ENCODE measurements around the gene SLF2. TPM values are rescaled to one million over a fixed set of nuclear protein-coding genes. Genes with fewer than 3 reads are reported as not detected.

SLF2 gene
- total and polyA plus RNA-seq, 2 of the 13 experiments (the other 11 are each of a cell fraction or from before 2014, with no cell fraction given): 12.2 to 48.1 TPM

DNA sequence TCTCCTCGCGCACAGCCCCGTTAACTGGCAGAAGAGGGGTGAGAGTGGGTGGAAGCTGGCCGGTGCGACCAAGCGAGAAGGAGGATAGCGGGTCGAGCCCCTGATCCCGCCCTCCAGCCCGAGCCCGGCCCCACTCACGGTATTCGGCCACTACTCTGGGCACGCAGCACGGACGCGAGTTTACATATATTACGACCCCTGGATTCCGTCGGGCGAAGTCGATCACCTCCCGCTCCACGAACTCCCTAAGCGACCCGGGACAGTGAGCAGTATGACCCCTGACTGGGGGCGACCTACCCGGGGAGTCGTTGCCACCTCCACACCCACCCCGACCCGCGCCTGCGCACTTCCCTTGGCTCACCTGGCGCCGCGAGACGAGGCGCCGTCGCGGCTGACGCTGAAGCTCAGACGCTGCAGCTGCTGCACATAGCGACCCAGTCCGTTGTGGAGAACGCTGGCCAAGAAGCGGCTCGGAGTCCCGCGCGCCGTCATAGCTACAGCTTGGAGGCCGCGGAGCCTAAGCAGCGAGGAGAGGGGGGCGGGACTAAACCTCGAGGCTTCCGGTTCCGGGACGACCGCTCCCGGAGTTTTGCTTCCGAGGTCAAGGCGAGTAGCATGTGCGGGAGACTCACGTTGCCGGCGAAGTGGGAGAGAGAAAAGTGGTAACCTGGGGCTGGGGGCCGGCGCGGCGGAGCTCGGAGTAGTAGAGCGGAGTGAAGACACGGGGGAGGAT lies 74.4 kb downstream of the SLF2 start, which contains the start of the genes MRPL43 and TWNK (continued):
- TF ChIP-seq, protein P1, sequence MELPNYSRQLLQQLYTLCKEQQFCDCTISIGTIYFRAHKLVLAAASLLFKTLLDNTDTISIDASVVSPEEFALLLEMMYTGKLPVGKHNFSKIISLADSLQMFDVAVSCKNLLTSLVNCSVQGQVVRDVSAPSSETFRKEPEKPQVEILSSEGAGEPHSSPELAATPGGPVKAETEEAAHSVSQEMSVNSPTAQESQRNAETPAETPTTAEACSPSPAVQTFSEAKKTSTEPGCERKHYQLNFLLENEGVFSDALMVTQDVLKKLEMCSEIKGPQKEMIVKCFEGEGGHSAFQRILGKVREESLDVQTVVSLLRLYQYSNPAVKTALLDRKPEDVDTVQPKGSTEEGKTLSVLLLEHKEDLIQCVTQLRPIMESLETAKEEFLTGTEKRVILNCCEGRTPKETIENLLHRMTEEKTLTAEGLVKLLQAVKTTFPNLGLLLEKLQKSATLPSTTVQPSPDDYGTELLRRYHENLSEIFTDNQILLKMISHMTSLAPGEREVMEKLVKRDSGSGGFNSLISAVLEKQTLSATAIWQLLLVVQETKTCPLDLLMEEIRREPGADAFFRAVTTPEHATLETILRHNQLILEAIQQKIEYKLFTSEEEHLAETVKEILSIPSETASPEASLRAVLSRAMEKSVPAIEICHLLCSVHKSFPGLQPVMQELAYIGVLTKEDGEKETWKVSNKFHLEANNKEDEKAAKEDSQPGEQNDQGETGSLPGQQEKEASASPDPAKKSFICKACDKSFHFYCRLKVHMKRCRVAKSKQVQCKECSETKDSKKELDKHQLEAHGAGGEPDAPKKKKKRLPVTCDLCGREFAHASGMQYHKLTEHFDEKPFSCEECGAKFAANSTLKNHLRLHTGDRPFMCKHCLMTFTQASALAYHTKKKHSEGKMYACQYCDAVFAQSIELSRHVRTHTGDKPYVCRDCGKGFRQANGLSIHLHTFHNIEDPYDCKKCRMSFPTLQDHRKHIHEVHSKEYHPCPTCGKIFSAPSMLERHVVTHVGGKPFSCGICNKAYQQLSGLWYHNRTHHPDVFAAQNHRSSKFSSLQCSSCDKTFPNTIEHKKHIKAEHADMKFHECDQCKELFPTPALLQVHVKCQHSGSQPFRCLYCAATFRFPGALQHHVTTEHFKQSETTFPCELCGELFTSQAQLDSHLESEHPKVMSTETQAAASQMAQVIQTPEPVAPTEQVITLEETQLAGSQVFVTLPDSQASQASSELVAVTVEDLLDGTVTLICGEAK (IDR thresholded peaks at IDR 0.05): peak; percentile 85
- TF ChIP-seq, protein P1 (CRISPR knock-in tag; IDR thresholded peaks at IDR 0.05): no peak
- peak; percentile 95 for TF ChIP-seq ASH2L (IDR thresholded peaks at IDR 0.05; ENCODE audit: insufficient read length, low read depth, low read length)
- TF ChIP-seq, protein P2, sequence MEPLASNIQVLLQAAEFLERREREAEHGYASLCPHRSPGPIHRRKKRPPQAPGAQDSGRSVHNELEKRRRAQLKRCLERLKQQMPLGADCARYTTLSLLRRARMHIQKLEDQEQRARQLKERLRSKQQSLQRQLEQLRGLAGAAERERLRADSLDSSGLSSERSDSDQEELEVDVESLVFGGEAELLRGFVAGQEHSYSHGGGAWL (CRISPR knock-in tag; IDR thresholded peaks at IDR 0.05): peak; percentile 88; the same call in 1 of the 2 replicates
- 0 out of 2 replicates have a peak, but pooled peaks have one; percentile 43 for TF ChIP-seq ZNF234 (CRISPR knock-in tag; conservative IDR thresholded peaks at IDR 0.05)
- peak; percentile 83; the same call in 1 of the 2 replicates for TF ChIP-seq ZNF563 (CRISPR knock-in tag; IDR thresholded peaks at IDR 0.05)
- TF ChIP-seq CREB1 (IDR thresholded peaks at IDR 0.05): 0 out of 2 replicates have a peak, but pooled peaks have one; percentile 9
- no peak for TF ChIP-seq CREB1 (CRISPR knock-in tag; IDR thresholded peaks at IDR 0.05)
- TF ChIP-seq ZNF224 (CRISPR knock-in tag; IDR thresholded peaks at IDR 0.05): peak; percentile 47; the same call in 1 of the 2 replicates
- TF ChIP-seq MBD4 (IDR thresholded peaks at IDR 0.05; ENCODE audit: borderline replicate concordance, low read length): 0 out of 2 replicates have a peak, but pooled peaks have one; percentile 25
- TF ChIP-seq ZNF781 (CRISPR knock-in tag; IDR thresholded peaks at IDR 0.05; ENCODE audit: borderline replicate concordance, not compliant biosample characterization): peak; percentile 66
- TF ChIP-seq SMYD3 (CRISPR knock-in tag; IDR thresholded peaks at IDR 0.05): peak; percentile 92
- TF ChIP-seq, protein P3, sequence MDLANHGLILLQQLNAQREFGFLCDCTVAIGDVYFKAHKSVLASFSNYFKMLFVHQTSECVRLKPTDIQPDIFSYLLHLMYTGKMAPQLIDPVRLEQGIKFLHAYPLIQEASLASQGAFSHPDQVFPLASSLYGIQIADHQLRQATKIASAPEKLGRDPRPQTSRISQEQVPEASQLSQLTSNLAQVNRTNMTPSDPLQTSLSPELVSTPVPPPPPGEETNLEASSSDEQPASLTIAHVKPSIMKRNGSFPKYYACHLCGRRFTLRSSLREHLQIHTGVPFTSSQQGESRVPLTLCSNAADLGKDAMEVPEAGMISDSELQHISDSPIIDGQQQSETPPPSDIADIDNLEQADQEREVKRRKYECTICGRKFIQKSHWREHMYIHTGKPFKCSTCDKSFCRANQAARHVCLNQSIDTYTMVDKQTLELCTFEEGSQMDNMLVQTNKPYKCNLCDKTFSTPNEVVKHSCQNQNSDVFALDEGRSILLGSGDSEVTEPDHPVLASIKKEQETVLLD (CRISPR knock-in tag; IDR thresholded peaks at IDR 0.05; ENCODE audit: low read depth): peak; percentile 71; the same call in 1 of the 2 replicates
- TF ChIP-seq ZNF17 (CRISPR knock-in tag; IDR thresholded peaks at IDR 0.05): no peak
- TF ChIP-seq U2AF2 (IDR thresholded peaks at IDR 0.05; ENCODE audit: low read depth, low read length): no peak
- TF ChIP-seq, protein P4, sequence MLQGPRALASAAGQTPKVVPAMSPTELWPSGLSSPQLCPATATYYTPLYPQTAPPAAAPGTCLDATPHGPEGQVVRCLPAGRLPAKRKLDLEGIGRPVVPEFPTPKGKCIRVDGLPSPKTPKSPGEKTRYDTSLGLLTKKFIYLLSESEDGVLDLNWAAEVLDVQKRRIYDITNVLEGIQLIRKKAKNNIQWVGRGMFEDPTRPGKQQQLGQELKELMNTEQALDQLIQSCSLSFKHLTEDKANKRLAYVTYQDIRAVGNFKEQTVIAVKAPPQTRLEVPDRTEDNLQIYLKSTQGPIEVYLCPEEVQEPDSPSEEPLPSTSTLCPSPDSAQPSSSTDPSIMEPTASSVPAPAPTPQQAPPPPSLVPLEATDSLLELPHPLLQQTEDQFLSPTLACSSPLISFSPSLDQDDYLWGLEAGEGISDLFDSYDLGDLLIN (CRISPR knock-in tag; IDR thresholded peaks at IDR 0.05; ENCODE audit: borderline replicate concordance): 0 out of 2 replicates have a peak, but pooled peaks have one; percentile 20
- no peak for TF ChIP-seq JARID2 (CRISPR knock-in tag; IDR thresholded peaks at IDR 0.05; ENCODE audit: insufficient replicate concordance)

All from HepG2 (cell line).